Thyroid gland (tissue), 4 donors: ENCODE results near the gene PPP4R4.

Experiments
- POLR2A ChIP-seq, 2 donors: fragments of 450-650 bp; IDR thresholded peaks; one replicate each; pipeline ENCODE4 v1.6.1; 2017; ENCODE audit warnings: antibody characterized with exemption in 2 of 2, mild to moderate bottlenecking in 2 of 2, moderate library complexity in 1 of 2
- TF ChIP-seq, protein P1 (sequence below), 6 experiments: fragments of 200-600 bp in 3 of 6; fragments of 450-650 bp in 3 of 6; sonication (generic) in 3 of 6; IDR thresholded peaks; one replicate each; pipeline ENCODE4 v1.5.1; 2016 to 2019; ENCODE audit warnings: antibody characterized with exemption in 6 of 6, mild to moderate bottlenecking in 2 of 6, inconsistent platforms in 1 of 6, moderate library complexity in 1 of 6

DNA sequence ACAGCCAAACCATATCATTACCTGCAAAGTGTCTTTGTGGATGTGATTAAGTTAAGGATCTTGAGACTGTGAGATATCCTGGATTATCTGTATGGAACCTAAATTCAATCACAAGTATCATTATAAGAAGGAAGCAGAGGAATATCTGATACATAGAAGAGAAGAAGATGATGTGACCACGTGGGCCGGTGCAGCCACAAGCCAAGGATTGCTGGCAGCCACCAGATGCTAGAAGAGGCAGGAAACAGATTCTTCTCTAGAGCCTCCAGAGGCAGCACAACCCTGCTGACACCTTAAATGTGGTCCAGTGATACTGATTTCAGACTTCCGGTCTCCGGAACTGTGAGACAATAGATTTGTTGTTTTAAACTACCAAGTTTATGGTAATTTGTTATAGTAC lies 38.6 kb upstream of the PPP4R4 start:
- TF ChIP-seq, protein P1, sequence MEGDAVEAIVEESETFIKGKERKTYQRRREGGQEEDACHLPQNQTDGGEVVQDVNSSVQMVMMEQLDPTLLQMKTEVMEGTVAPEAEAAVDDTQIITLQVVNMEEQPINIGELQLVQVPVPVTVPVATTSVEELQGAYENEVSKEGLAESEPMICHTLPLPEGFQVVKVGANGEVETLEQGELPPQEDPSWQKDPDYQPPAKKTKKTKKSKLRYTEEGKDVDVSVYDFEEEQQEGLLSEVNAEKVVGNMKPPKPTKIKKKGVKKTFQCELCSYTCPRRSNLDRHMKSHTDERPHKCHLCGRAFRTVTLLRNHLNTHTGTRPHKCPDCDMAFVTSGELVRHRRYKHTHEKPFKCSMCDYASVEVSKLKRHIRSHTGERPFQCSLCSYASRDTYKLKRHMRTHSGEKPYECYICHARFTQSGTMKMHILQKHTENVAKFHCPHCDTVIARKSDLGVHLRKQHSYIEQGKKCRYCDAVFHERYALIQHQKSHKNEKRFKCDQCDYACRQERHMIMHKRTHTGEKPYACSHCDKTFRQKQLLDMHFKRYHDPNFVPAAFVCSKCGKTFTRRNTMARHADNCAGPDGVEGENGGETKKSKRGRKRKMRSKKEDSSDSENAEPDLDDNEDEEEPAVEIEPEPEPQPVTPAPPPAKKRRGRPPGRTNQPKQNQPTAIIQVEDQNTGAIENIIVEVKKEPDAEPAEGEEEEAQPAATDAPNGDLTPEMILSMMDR (IDR thresholded peaks at IDR 0.05) = no peak
- no peak for TF ChIP-seq POLR2A (IDR thresholded peaks at IDR 0.05)
